HEK293 (cell line): Measurements from ENCODE around the gene NHS.

ENCODE experiments used
- CTCF ChIA-PET: fragments of 350-600 bp; formaldehyde crosslinking; extraction: SDS; loops from one replicate; lab custom pipeline; 2021; ENCODE audit warnings: antibody characterized with exemption; lab: Yijun Ruan, JAX
- POLR2A ChIA-PET: fragments of 300-600 bp; formaldehyde crosslinking; extraction: SDS; loops from one replicate; lab custom pipeline; 2020; ENCODE audit warnings: antibody characterized with exemption, inconsistent platforms; lab: Yijun Ruan, JAX
- H3K27ac ChIP-seq: fragments of 200-500 bp; sonication (Bioruptor generic); 2 replicates; pipeline ENCODE4 v1.5.1; 2014; ENCODE audit warnings: low read depth, low read length, control low read depth, inconsistent platforms; ENCODE audit errors: extremely low read depth
- H3K36me3 ChIP-seq, 2 experiments: fragments of 200-500 bp in 1 of 2; sonication (Bioruptor generic) in 1 of 2; 1 replicate in 1 of 2; 2 replicates in 1 of 2; pipeline ENCODE4 v1.5.1; 2014 to 2017; ENCODE audit warnings: inconsistent platforms in 2 of 2, low read length in 2 of 2; ENCODE audit not compliant: control insufficient read depth in 2 of 2, insufficient read depth in 1 of 2
- H3K4me1 ChIP-seq: fragments of 200-500 bp; sonication (Bioruptor generic); 2 replicates; pipeline ENCODE4 v1.5.1; 2014; ENCODE audit warnings: mild to moderate bottlenecking, low read length, inconsistent platforms; ENCODE audit not compliant: control insufficient read depth, insufficient read depth
- H3K4me3 ChIP-seq: 2 replicates; pipeline ENCODE4 v1.5.1; 2011; ENCODE audit warnings: low read depth, mild to moderate bottlenecking, control low read depth, low read length, moderate library complexity
- H3K9me3 ChIP-seq: fragments of 200-500 bp; sonication (Bioruptor generic); 2 replicates; pipeline ENCODE4 v1.5.1; 2014; ENCODE audit warnings: low read depth, low read length, inconsistent platforms; ENCODE audit not compliant: control insufficient read depth, insufficient read depth
- GLI4 ChIP-seq: fragments of 450-650 bp; formaldehyde crosslinking; IDR thresholded peaks from 2 replicates; pipeline ENCODE4 v1.5.1; 2016; ENCODE audit warnings: missing biosample characterization, missing genetic modification characterization
- HOXC10 ChIP-seq: sonication (generic); formaldehyde crosslinking; IDR thresholded peaks from 2 replicates; pipeline ENCODE4 v1.8.1; 2023; ENCODE audit warnings: mild to moderate bottlenecking, missing genetic modification reagents
- MEIS1 ChIP-seq: sonication (generic); formaldehyde crosslinking; IDR thresholded peaks from 2 replicates; pipeline ENCODE4 v1.8.1; 2022; ENCODE audit warnings: missing genetic modification reagents, mild to moderate bottlenecking, borderline replicate concordance
- REPIN1 ChIP-seq: fragments of 450-650 bp; formaldehyde crosslinking; IDR thresholded peaks from 2 replicates; pipeline ENCODE4 v1.5.1; 2017; ENCODE audit warnings: missing biosample characterization, missing genetic modification characterization, low read depth
- ZBTB7A ChIP-seq: fragments of 450-650 bp; formaldehyde crosslinking; IDR thresholded peaks from 2 replicates; pipeline ENCODE4 v1.5.1; 2016; ENCODE audit warnings: low read depth, missing biosample characterization, missing genetic modification characterization
- ZFP3 ChIP-seq: fragments of 450-650 bp; formaldehyde crosslinking; IDR thresholded peaks from 2 replicates; pipeline ENCODE4 v1.5.1; 2016; ENCODE audit warnings: low read depth, missing biosample characterization, missing genetic modification characterization
- ZFP69B ChIP-seq: fragments of 450-650 bp; formaldehyde crosslinking; IDR thresholded peaks from 2 replicates; pipeline ENCODE4 v1.5.1; 2016; ENCODE audit warnings: missing biosample characterization, missing genetic modification characterization
- ZIC2 ChIP-seq: fragments of 450-650 bp; formaldehyde crosslinking; IDR thresholded peaks from 2 replicates; pipeline ENCODE4 v1.5.1; 2016; ENCODE audit warnings: missing biosample characterization, missing genetic modification characterization
- ZNF133 ChIP-seq: fragments of 450-650 bp; formaldehyde crosslinking; IDR thresholded peaks from 2 replicates; pipeline ENCODE4 v1.5.1; 2016; ENCODE audit warnings: missing biosample characterization, missing genetic modification characterization
- ZNF140 ChIP-seq: fragments of 450-650 bp; formaldehyde crosslinking; IDR thresholded peaks from 2 replicates; pipeline ENCODE4 v1.5.1; 2016; ENCODE audit warnings: missing biosample characterization, missing genetic modification characterization
- ZNF146 ChIP-seq: fragments of 450-650 bp; formaldehyde crosslinking; IDR thresholded peaks from 2 replicates; pipeline ENCODE4 v1.5.1; 2016; ENCODE audit warnings: missing biosample characterization, missing genetic modification characterization
- ZNF157 ChIP-seq: fragments of 450-650 bp; formaldehyde crosslinking; IDR thresholded peaks from 2 replicates; pipeline ENCODE4 v1.5.1; 2016; ENCODE audit warnings: missing biosample characterization, missing genetic modification characterization
- ZNF292 ChIP-seq: fragments of 450-650 bp; formaldehyde crosslinking; IDR thresholded peaks from 2 replicates; pipeline ENCODE4 v1.5.1; 2016; ENCODE audit warnings: low read depth, missing biosample characterization, missing genetic modification characterization, borderline replicate concordance
- ZNF302 ChIP-seq: fragments of 450-650 bp; formaldehyde crosslinking; IDR thresholded peaks from 2 replicates; pipeline ENCODE4 v1.5.1; 2016; ENCODE audit warnings: missing biosample characterization, missing genetic modification characterization, low read depth
- ZNF423 ChIP-seq: fragments of 450-650 bp; formaldehyde crosslinking; IDR thresholded peaks from 2 replicates; pipeline ENCODE4 v1.5.1; 2016; ENCODE audit warnings: missing biosample characterization, missing genetic modification characterization
- ZNF433 ChIP-seq: fragments of 450-650 bp; formaldehyde crosslinking; IDR thresholded peaks from 2 replicates; pipeline ENCODE4 v1.5.1; 2016; ENCODE audit warnings: missing biosample characterization, missing genetic modification characterization, low read depth
- ZNF514 ChIP-seq: fragments of 450-650 bp; formaldehyde crosslinking; IDR thresholded peaks from 2 replicates; pipeline ENCODE4 v1.5.1; 2016; ENCODE audit warnings: missing biosample characterization, missing genetic modification characterization
- ZNF530 ChIP-seq: fragments of 450-650 bp; formaldehyde crosslinking; IDR thresholded peaks from 2 replicates; pipeline ENCODE4 v1.5.1; 2016; ENCODE audit warnings: low read depth, missing biosample characterization, missing genetic modification characterization
- ZNF544 ChIP-seq: fragments of 450-650 bp; formaldehyde crosslinking; IDR thresholded peaks from 2 replicates; pipeline ENCODE4 v1.5.0; 2017; ENCODE audit warnings: missing biosample characterization, missing genetic modification characterization
- ZNF549 ChIP-seq: fragments of 450-650 bp; IDR thresholded peaks from 2 replicates; pipeline ENCODE4 v1.5.1; 2018; ENCODE audit warnings: missing biosample characterization, missing genetic modification characterization, mild to moderate bottlenecking, inconsistent platforms, moderate library complexity
- ZNF561 ChIP-seq: fragments of 450-650 bp; IDR thresholded peaks from 2 replicates; pipeline ENCODE4 v1.5.1; 2018; ENCODE audit warnings: missing biosample characterization, missing genetic modification characterization, borderline replicate concordance
- ZNF654 ChIP-seq: fragments of 450-650 bp; formaldehyde crosslinking; IDR thresholded peaks from 2 replicates; pipeline ENCODE4 v1.5.1; 2016; ENCODE audit warnings: low read depth, missing biosample characterization, missing genetic modification characterization
- ZNF670 ChIP-seq: fragments of 450-650 bp; formaldehyde crosslinking; IDR thresholded peaks from 2 replicates; pipeline ENCODE4 v1.5.1; 2016; ENCODE audit warnings: missing biosample characterization, missing genetic modification characterization, low read depth
- ZNF677 ChIP-seq: fragments of 450-650 bp; IDR thresholded peaks from 2 replicates; pipeline ENCODE4 v1.5.0; 2018; ENCODE audit warnings: missing biosample characterization, mild to moderate bottlenecking, missing genetic modification characterization, moderate library complexity
- ZNF701 ChIP-seq: fragments of 450-650 bp; formaldehyde crosslinking; IDR thresholded peaks from 2 replicates; pipeline ENCODE4 v1.5.1; 2016; ENCODE audit warnings: missing biosample characterization, missing genetic modification characterization
- ZNF707 ChIP-seq: fragments of 450-650 bp; formaldehyde crosslinking; IDR thresholded peaks from 2 replicates; pipeline ENCODE4 v1.5.1; 2016; ENCODE audit warnings: missing biosample characterization, missing genetic modification characterization
- ZNF76 ChIP-seq: fragments of 450-650 bp; formaldehyde crosslinking; IDR thresholded peaks from 2 replicates; pipeline ENCODE4; 2016; ENCODE audit warnings: low read depth, missing biosample characterization, missing genetic modification characterization, borderline replicate concordance
- TF ChIP-seq, protein P1 (sequence below): fragments of 450-650 bp; formaldehyde crosslinking; IDR thresholded peaks from 2 replicates; pipeline ENCODE4 v1.5.1; 2017; ENCODE audit warnings: missing biosample characterization, missing genetic modification characterization
- TF ChIP-seq, protein P2 (sequence below): fragments of 450-650 bp; formaldehyde crosslinking; IDR thresholded peaks from 2 replicates; pipeline ENCODE4 v1.5.1; 2016; ENCODE audit warnings: missing biosample characterization, missing genetic modification characterization
- TF ChIP-seq, protein P3 (sequence below): fragments of 450-650 bp; formaldehyde crosslinking; IDR thresholded peaks from 2 replicates; pipeline ENCODE4 v1.5.1; 2016; ENCODE audit warnings: missing biosample characterization, missing genetic modification characterization
- TF ChIP-seq, protein P4 (sequence below): fragments of 450-650 bp; formaldehyde crosslinking; IDR thresholded peaks from 2 replicates; pipeline ENCODE4 v1.5.1; 2016; ENCODE audit warnings: missing biosample characterization, missing genetic modification characterization

The NHS gene

DNA sequence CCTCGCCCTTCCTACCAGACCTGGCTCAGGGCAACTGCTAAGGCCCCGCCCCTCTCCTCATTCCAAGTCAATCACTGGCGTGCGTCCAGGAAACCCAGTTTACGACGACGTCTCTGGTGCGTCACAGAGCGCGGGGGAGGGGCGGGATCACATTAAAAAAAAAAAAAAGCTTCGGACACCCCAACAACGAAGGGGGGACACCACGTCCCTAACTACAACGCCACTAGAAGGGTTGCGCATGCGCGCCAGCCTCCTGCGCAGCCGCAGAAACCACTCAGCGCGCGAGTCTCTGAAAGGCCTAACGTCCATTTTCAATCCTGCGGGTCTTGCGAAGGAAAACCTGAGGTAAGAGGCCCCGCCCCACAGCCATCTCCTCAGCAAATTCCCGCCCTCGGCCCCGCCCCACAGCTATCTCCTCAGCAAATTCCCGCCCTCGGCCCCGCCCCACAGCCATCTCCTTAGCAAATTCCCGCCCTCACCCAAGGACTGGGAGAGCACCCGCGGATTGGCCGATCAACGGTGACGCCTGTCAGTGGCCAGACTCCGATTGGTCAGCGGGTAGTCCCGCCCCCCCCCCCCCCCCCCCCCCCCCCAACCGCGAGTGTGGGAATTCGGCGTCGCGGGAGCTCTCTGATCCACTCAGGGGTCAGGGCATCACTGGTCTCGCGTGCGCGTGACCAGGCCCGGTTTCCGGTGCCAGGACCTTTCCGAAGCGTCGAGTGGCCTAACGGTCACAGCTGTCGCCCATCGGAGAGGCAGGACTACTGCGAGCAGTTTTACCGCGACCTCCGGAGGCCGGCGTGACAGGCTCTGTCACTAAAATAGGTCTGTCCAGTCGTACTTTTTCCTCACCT, 362.1 kb downstream of the NHS start, which contains the start of gene SCML1 (continued):
- TF ChIP-seq, protein P1, sequence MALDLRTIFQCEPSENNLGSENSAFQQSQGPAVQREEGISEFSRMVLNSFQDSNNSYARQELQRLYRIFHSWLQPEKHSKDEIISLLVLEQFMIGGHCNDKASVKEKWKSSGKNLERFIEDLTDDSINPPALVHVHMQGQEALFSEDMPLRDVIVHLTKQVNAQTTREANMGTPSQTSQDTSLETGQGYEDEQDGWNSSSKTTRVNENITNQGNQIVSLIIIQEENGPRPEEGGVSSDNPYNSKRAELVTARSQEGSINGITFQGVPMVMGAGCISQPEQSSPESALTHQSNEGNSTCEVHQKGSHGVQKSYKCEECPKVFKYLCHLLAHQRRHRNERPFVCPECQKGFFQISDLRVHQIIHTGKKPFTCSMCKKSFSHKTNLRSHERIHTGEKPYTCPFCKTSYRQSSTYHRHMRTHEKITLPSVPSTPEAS (tag by site-specific recombination): no peak
- TF ChIP-seq GLI4 (tag by site-specific recombination) (no peak), ZNF549 (tag by site-specific recombination) (no peak), ZNF423 (no peak), ZNF302 (tag by site-specific recombination) (no peak), ZNF670 (no peak), HOXC10 (CRISPR knock-in tag) (no peak), ZBTB7A (tag by site-specific recombination) (no peak; the same call in 1 of the 2 replicates), ZNF157 (no peak), ZNF76 (tag by site-specific recombination) (no peak), ZNF146 (tag by site-specific recombination) (no peak), ZNF707 (no peak), ZNF514 (tag by site-specific recombination) (no peak), REPIN1 (no peak), ZNF530 (tag by site-specific recombination) (no peak), ZNF433 (tag by site-specific recombination) (no peak)

DNA sequence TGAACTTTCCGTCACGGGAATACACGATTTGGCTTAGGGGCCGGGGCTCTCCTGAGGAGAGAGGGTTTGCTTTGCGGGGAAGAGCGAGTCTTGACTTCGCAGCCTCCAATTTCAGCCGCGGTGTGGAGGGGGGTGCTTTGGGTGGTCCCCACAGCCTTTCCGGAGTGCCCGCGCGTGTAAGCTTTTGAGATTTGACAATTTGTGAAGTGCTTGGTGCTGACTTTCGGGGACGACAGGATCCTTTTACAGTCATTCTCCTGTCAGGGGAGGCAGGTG, 362.6 kb downstream of the NHS start:
- Histone ChIP-seq H3K4me3 (peak overlapping the region; percentile 71), H3K36me3 (no peaks in the 10 kb centered on the region), H3K27ac (peak overlapping the region; percentile 98), H3K9me3 (no peaks in the 10 kb centered on the region), H3K4me1 (peaks cover 9% of the 10 kb centered on the region)
- POLR2A ChIA-PET: interaction anchor here (0.6 to 1.1 kb wide), 5 partner anchors 104 to 1570 kb away, joined by 3 to 4 read pairs (median 3); no protein-coding TSS in a partner anchor
- CTCF ChIA-PET: no interaction called here
- no peak for TF ChIP-seq ZNF133 (tag by site-specific recombination)
- TF ChIP-seq, protein P2, sequence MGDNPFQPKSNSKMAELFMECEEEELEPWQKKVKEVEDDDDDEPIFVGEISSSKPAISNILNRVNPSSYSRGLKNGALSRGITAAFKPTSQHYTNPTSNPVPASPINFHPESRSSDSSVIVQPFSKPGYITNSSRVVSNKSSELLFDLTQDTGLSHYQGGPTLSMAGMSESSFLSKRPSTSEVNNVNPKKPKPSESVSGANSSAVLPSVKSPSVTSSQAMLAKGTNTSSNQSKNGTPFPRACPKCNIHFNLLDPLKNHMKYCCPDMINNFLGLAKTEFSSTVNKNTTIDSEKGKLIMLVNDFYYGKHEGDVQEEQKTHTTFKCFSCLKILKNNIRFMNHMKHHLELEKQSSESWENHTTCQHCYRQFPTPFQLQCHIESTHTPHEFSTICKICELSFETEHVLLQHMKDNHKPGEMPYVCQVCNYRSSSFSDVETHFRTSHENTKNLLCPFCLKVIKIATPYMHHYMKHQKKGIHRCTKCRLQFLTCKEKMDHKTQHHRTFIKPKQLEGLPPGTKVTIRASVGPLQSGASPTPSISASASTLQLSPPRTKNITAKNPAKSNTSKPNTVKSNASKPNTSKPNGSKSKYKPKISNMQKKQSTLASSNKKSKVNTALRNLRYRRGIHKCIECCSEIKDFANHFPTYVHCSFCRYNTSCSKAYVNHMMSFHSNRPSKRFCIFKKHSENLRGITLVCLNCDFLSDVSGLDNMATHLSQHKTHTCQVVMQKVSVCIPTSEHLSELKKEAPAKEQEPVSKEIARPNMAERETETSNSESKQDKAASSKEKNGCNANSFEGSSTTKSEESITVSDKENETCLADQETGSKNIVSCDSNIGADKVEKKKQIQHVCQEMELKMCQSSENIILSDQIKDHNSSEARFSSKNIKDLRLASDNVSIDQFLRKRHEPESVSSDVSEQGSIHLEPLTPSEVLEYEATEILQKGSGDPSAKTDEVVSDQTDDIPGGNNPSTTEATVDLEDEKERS (tag by site-specific recombination): no peak
- TF ChIP-seq ZNF544 (tag by site-specific recombination): no peak
- no peak for TF ChIP-seq ZNF670
- no peak for TF ChIP-seq ZNF140 (tag by site-specific recombination)
- no peak for TF ChIP-seq ZNF292 (tag by site-specific recombination)
- TF ChIP-seq ZFP3 (tag by site-specific recombination): no peak
- TF ChIP-seq MEIS1: no peak
- TF ChIP-seq, protein P3, sequence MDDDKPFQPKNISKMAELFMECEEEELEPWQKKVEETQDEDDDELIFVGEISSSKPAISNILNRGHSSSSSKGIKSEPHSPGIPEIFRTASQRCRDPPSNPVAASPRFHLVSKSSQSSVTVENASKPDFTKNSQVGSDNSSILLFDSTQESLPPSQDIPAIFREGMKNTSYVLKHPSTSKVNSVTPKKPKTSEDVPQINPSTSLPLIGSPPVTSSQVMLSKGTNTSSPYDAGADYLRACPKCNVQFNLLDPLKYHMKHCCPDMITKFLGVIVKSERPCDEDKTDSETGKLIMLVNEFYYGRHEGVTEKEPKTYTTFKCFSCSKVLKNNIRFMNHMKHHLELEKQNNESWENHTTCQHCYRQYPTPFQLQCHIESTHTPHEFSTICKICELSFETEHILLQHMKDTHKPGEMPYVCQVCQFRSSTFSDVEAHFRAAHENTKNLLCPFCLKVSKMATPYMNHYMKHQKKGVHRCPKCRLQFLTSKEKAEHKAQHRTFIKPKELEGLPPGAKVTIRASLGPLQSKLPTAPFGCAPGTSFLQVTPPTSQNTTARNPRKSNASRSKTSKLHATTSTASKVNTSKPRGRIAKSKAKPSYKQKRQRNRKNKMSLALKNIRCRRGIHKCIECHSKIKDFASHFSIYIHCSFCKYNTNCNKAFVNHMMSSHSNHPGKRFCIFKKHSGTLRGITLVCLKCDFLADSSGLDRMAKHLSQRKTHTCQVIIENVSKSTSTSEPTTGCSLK: no peak
- TF ChIP-seq ZNF701 (tag by site-specific recombination): no peak
- peak; percentile 2; the same call in 1 of the 2 replicates for TF ChIP-seq ZIC2 (tag by site-specific recombination)
- TF ChIP-seq ZNF654 (tag by site-specific recombination): no peak
- no peak for TF ChIP-seq GLI4 (tag by site-specific recombination)
- no peak for TF ChIP-seq ZNF677 (tag by site-specific recombination)
- TF ChIP-seq, protein P4, sequence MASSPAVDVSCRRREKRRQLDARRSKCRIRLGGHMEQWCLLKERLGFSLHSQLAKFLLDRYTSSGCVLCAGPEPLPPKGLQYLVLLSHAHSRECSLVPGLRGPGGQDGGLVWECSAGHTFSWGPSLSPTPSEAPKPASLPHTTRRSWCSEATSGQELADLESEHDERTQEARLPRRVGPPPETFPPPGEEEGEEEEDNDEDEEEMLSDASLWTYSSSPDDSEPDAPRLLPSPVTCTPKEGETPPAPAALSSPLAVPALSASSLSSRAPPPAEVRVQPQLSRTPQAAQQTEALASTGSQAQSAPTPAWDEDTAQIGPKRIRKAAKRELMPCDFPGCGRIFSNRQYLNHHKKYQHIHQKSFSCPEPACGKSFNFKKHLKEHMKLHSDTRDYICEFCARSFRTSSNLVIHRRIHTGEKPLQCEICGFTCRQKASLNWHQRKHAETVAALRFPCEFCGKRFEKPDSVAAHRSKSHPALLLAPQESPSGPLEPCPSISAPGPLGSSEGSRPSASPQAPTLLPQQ (tag by site-specific recombination): peak; percentile 54
- no peak for TF ChIP-seq ZNF561 (tag by site-specific recombination)
- TF ChIP-seq ZFP69B: 0 out of 2 replicates have a peak, but pooled peaks have one; percentile 43
